ENCODE data around the gene FAM187B. TPM values are rescaled to one million over a fixed set of nuclear protein-coding genes. Genes with fewer than 3 reads are reported as not detected.

FAM187B gene
- total RNA-seq, 1 experiment from 2014 or later, result not detected

GRCh38 chr19:35208121-35208520 lies 20.4 kb downstream of the FAM187B start:
- Histone ChIP-seq H3K9me3 (ENCODE audit: low read depth, low read length, poor library complexity, severe bottlenecking) (no peaks in the 10 kb centered on the region), H3K36me3 (ENCODE audit: insufficient read depth, low read length, poor library complexity, severe bottlenecking) (no peaks in the 10 kb centered on the region), H3K27me3 (replicated peaks; ENCODE audit: insufficient read depth, low read depth, low read length, poor library complexity) (no peaks in the 10 kb centered on the region), H3K4me1 (ENCODE audit: insufficient read depth, low read length, poor library complexity, severe bottlenecking) (no peaks in the 10 kb centered on the region), H3K27ac (ENCODE audit: low read depth, low read length, poor library complexity, severe bottlenecking) (no peak overlapping the region), H3K4me3 (ENCODE audit: low read depth, low read length, poor library complexity, severe bottlenecking) (no peak overlapping the region)
- TF ChIP-seq CTCF (conservative IDR thresholded peaks at IDR 0.05; ENCODE audit: low read depth, low read length), result no peak
- TF ChIP-seq EZH2 (IDR thresholded peaks at IDR 0.05; ENCODE audit: borderline replicate concordance, low read depth, low read length, poor library complexity, severe bottlenecking), result no peak
- ChIA-PET CTCF (no interaction called here), POLR2A (ENCODE audit: low non-redundant PET) (no interaction called here)
- no peak for DNase-seq (ENCODE audit: low spot score)
- BruUV-seq (replicated peaks), result no TSS peak
- intact Hi-C loops (cut with micrococcal nuclease; ENCODE audit: unreplicated experiment), result no loop called here

GRCh38 chr19:35207391-35207871 lies 21.1 kb downstream of the FAM187B start:
- no peaks in the 10 kb centered on the region for H3K9me3 ChIP-seq (ENCODE audit: low read depth, low read length, poor library complexity, severe bottlenecking)
- H3K36me3 ChIP-seq (ENCODE audit: insufficient read depth, low read length, poor library complexity, severe bottlenecking), result no peaks in the 10 kb centered on the region
- intact Hi-C loops (cut with micrococcal nuclease; ENCODE audit: unreplicated experiment), result no loop called here
- CTCF ChIA-PET, result no interaction called here
- no TSS peak for BruUV-seq (replicated peaks)
- H3K27me3 ChIP-seq (replicated peaks; ENCODE audit: insufficient read depth, low read depth, low read length, poor library complexity), result no peaks in the 10 kb centered on the region
- DNase-seq (ENCODE audit: low spot score), result no peak
- no peak for TF ChIP-seq EZH2 (IDR thresholded peaks at IDR 0.05; ENCODE audit: borderline replicate concordance, low read depth, low read length, poor library complexity, severe bottlenecking)
- TF ChIP-seq CTCF (conservative IDR thresholded peaks at IDR 0.05; ENCODE audit: low read depth, low read length), result no peak
- H3K4me3 ChIP-seq (ENCODE audit: low read depth, low read length, poor library complexity, severe bottlenecking), result no peak overlapping the region
- H3K27ac ChIP-seq (ENCODE audit: low read depth, low read length, poor library complexity, severe bottlenecking), result no peak overlapping the region
- H3K4me1 ChIP-seq (ENCODE audit: insufficient read depth, low read length, poor library complexity, severe bottlenecking), result no peaks in the 10 kb centered on the region
- POLR2A ChIA-PET (ENCODE audit: low non-redundant PET), result no interaction called here

GRCh38 chr19:35206855-35207254 lies 21.7 kb downstream of the FAM187B start:
- no peak overlapping the region for H3K27ac ChIP-seq (ENCODE audit: low read depth, low read length, poor library complexity, severe bottlenecking)
- H3K27me3 ChIP-seq (replicated peaks; ENCODE audit: insufficient read depth, low read depth, low read length, poor library complexity), result no peaks in the 10 kb centered on the region
- no peaks in the 10 kb centered on the region for H3K4me1 ChIP-seq (ENCODE audit: insufficient read depth, low read length, poor library complexity, severe bottlenecking)
- intact Hi-C loops (cut with micrococcal nuclease; ENCODE audit: unreplicated experiment), result no loop called here
- ChIA-PET POLR2A (ENCODE audit: low non-redundant PET) (no interaction called here), CTCF (no interaction called here)
- no peak for DNase-seq (ENCODE audit: low spot score)
- no TSS peak for BruUV-seq (replicated peaks)
- H3K9me3 ChIP-seq (ENCODE audit: low read depth, low read length, poor library complexity, severe bottlenecking), result no peaks in the 10 kb centered on the region
- no peak for TF ChIP-seq EZH2 (IDR thresholded peaks at IDR 0.05; ENCODE audit: borderline replicate concordance, low read depth, low read length, poor library complexity, severe bottlenecking)
- no peak for TF ChIP-seq CTCF (conservative IDR thresholded peaks at IDR 0.05; ENCODE audit: low read depth, low read length)
- H3K4me3 ChIP-seq (ENCODE audit: low read depth, low read length, poor library complexity, severe bottlenecking), result no peak overlapping the region
- no peaks in the 10 kb centered on the region for H3K36me3 ChIP-seq (ENCODE audit: insufficient read depth, low read length, poor library complexity, severe bottlenecking)

Data from A673 (cell line).